Memory B cell (primary cell): ENCODE measurements around the gene HUNK.

Source experiments
- ATAC-seq: fragments of 150-1000 bp; cut with Tn5 transposase; 2 replicates; pipeline ENCODE4 v1.10.0; 2021; ENCODE audit warnings: low read depth, mild to moderate bottlenecking, moderate library complexity
- DNase-seq, 2 donors: peaks; one replicate each; pipeline ENCODE4 v3.0.0; 2022; ENCODE audit warnings: low spot score in 2 of 2
- H3K27ac Mint-ChIP-seq: one replicate; pipeline ENCODE4 v1.8.0; 2022; ENCODE audit warnings: mild to moderate bottlenecking, moderate library complexity, mixed read lengths
- H3K27me3 Mint-ChIP-seq: one replicate; pipeline ENCODE4 v1.8.0; 2022; ENCODE audit warnings: mixed read lengths
- H3K36me3 Mint-ChIP-seq: one replicate; pipeline ENCODE4 v1.8.0; 2022; ENCODE audit warnings: mild to moderate bottlenecking, mixed read lengths
- H3K4me1 Mint-ChIP-seq: one replicate; pipeline ENCODE4 v1.8.0; 2022; ENCODE audit warnings: mixed read lengths
- H3K4me3 Mint-ChIP-seq: one replicate; pipeline ENCODE4 v1.8.0; 2022; ENCODE audit warnings: mild to moderate bottlenecking, moderate library complexity, mixed read lengths
- H3K9me3 Mint-ChIP-seq: one replicate; pipeline ENCODE4 v1.8.0; 2022; ENCODE audit warnings: mixed read lengths

Gene HUNK

GRCh38 chr21:32046191-32046590 lies 173.4 kb downstream of the HUNK start:
- no peak overlapping the region for H3K4me3 Mint-ChIP-seq
- peaks cover 3% of the 10 kb centered on the region for H3K27me3 Mint-ChIP-seq
- ATAC-seq (no peak), DNase-seq (no peak)
- no peaks in the 10 kb centered on the region for H3K4me1 Mint-ChIP-seq
- H3K9me3 Mint-ChIP-seq: peaks cover 5% of the 10 kb centered on the region
- no peak overlapping the region for H3K27ac Mint-ChIP-seq
- H3K36me3 Mint-ChIP-seq: no peaks in the 10 kb centered on the region

- H3K36me3 Mint-ChIP-seq: no peaks in the 10 kb centered on the region
- ATAC-seq: no peak
Observed at GRCh38 chr21:32048353-32048752, 175.5 kb downstream of the HUNK start.

More at GRCh38 chr21:32048353-32048752, 175.5 kb downstream of the HUNK start:
- Mint-ChIP-seq H3K27me3 (peaks cover 1% of the 10 kb centered on the region), H3K9me3 (peaks cover 9% of the 10 kb centered on the region), H3K4me3 (no peak overlapping the region), H3K27ac (no peak overlapping the region), H3K4me1 (no peaks in the 10 kb centered on the region)
- DNase-seq: no peak
